T-helper 1 cell treated with Interleukin-12 subunit alpha and Interleukin-12 subunit beta and Interleukin-4 antibody, amounts not matched to agents 30 μg/mL and 1 μg/mL, for 36 hours (primary cell): ENCODE data around the gene RARB.

Source experiments
- H3K27ac Mint-ChIP-seq: one replicate; pipeline ENCODE4 v1.8.0; 2021; ENCODE audit warnings: mild to moderate bottlenecking, mixed read lengths
- H3K27me3 Mint-ChIP-seq: one replicate; pipeline ENCODE4 v1.8.0; 2021; ENCODE audit warnings: low read depth, mixed read lengths
- H3K36me3 Mint-ChIP-seq: one replicate; pipeline ENCODE4 v1.8.0; 2021; ENCODE audit warnings: low read depth, mixed read lengths
- H3K4me1 Mint-ChIP-seq: one replicate; pipeline ENCODE4 v1.8.0; 2021; ENCODE audit warnings: low read depth, mixed read lengths
- H3K4me3 Mint-ChIP-seq: one replicate; pipeline ENCODE4 v1.8.0; 2021; ENCODE audit warnings: mild to moderate bottlenecking, moderate library complexity, mixed read lengths
- H3K9me3 Mint-ChIP-seq: one replicate; pipeline ENCODE4 v1.8.0; 2021; ENCODE audit warnings: mixed read lengths

Gene RARB

GRCh38 chr3:25537516-25537915 lies 109.5 kb downstream of the RARB start:
- Mint-ChIP-seq H3K36me3 (no peaks in the 10 kb centered on the region), H3K27me3 (no peaks in the 10 kb centered on the region), H3K4me1 (no peaks in the 10 kb centered on the region), H3K9me3 (no peaks in the 10 kb centered on the region), H3K4me3 (no peak overlapping the region), H3K27ac (no peak overlapping the region)

GRCh38 chr3:25540273-25540672 lies 112.2 kb downstream of the RARB start:
- H3K27me3 Mint-ChIP-seq = no peaks in the 10 kb centered on the region
- H3K4me3 Mint-ChIP-seq = no peak overlapping the region
- no peak overlapping the region for H3K27ac Mint-ChIP-seq
- H3K36me3 Mint-ChIP-seq = no peaks in the 10 kb centered on the region
- H3K9me3 Mint-ChIP-seq = no peaks in the 10 kb centered on the region
- no peaks in the 10 kb centered on the region for H3K4me1 Mint-ChIP-seq

- no peak overlapping the region for H3K4me3 Mint-ChIP-seq
- no peaks in the 10 kb centered on the region for H3K27me3 Mint-ChIP-seq
- H3K36me3 Mint-ChIP-seq = no peaks in the 10 kb centered on the region
- H3K4me1 Mint-ChIP-seq = no peaks in the 10 kb centered on the region
- no peak overlapping the region for H3K27ac Mint-ChIP-seq
- H3K9me3 Mint-ChIP-seq = no peaks in the 10 kb centered on the region
These were observed 114.5 kb downstream of the RARB start for GRCh38 chr3:25542492-25543039.

- H3K9me3 Mint-ChIP-seq = no peaks in the 10 kb centered on the region
- H3K27ac Mint-ChIP-seq = no peak overlapping the region
- H3K4me1 Mint-ChIP-seq = no peaks in the 10 kb centered on the region
- no peaks in the 10 kb centered on the region for H3K27me3 Mint-ChIP-seq
- H3K36me3 Mint-ChIP-seq = no peaks in the 10 kb centered on the region
- H3K4me3 Mint-ChIP-seq = no peak overlapping the region
These were observed 119.0 kb downstream of the RARB start for GRCh38 chr3:25547103-25547502.

- H3K9me3 Mint-ChIP-seq = no peaks in the 10 kb centered on the region
- H3K27ac Mint-ChIP-seq = no peak overlapping the region
- H3K27me3 Mint-ChIP-seq = no peaks in the 10 kb centered on the region
- no peaks in the 10 kb centered on the region for H3K4me1 Mint-ChIP-seq
- H3K4me3 Mint-ChIP-seq = no peak overlapping the region
- no peaks in the 10 kb centered on the region for H3K36me3 Mint-ChIP-seq
These were observed 120.0 kb downstream of the RARB start for GRCh38 chr3:25547943-25548674.

- Mint-ChIP-seq H3K4me1 (no peaks in the 10 kb centered on the region), H3K36me3 (no peaks in the 10 kb centered on the region), H3K9me3 (no peaks in the 10 kb centered on the region), H3K27ac (no peak overlapping the region), H3K27me3 (no peaks in the 10 kb centered on the region), H3K4me3 (no peak overlapping the region)
These were observed 120.8 kb downstream of the RARB start for GRCh38 chr3:25548836-25549235.

GRCh38 chr3:25552251-25552650 lies 124.2 kb downstream of the RARB start:
- Mint-ChIP-seq H3K36me3 (no peaks in the 10 kb centered on the region), H3K9me3 (no peaks in the 10 kb centered on the region), H3K27me3 (no peaks in the 10 kb centered on the region), H3K4me3 (no peak overlapping the region), H3K4me1 (no peaks in the 10 kb centered on the region), H3K27ac (no peak overlapping the region)

- H3K27ac Mint-ChIP-seq = no peak overlapping the region
- H3K4me3 Mint-ChIP-seq = no peak overlapping the region
- no peaks in the 10 kb centered on the region for H3K27me3 Mint-ChIP-seq
- H3K36me3 Mint-ChIP-seq = no peaks in the 10 kb centered on the region
- no peaks in the 10 kb centered on the region for H3K4me1 Mint-ChIP-seq
- no peaks in the 10 kb centered on the region for H3K9me3 Mint-ChIP-seq
These were observed 126.3 kb downstream of the RARB start for GRCh38 chr3:25554376-25554775.

- Mint-ChIP-seq H3K27ac (no peak overlapping the region), H3K4me3 (no peak overlapping the region), H3K36me3 (no peaks in the 10 kb centered on the region), H3K9me3 (no peaks in the 10 kb centered on the region), H3K4me1 (no peaks in the 10 kb centered on the region), H3K27me3 (no peaks in the 10 kb centered on the region)
These were observed 127.8 kb downstream of the RARB start for GRCh38 chr3:25555695-25556437.

- no peak overlapping the region for H3K27ac Mint-ChIP-seq
These were observed 128.4 kb downstream of the RARB start for GRCh38 chr3:25556447-25556846.

GRCh38 chr3:25557694-25558093 lies 129.6 kb downstream of the RARB start:
- Mint-ChIP-seq H3K27me3 (no peaks in the 10 kb centered on the region), H3K36me3 (no peaks in the 10 kb centered on the region), H3K27ac (no peak overlapping the region), H3K4me3 (no peak overlapping the region), H3K9me3 (no peaks in the 10 kb centered on the region), H3K4me1 (no peaks in the 10 kb centered on the region)

More at GRCh38 chr3:25556447-25556846, 128.4 kb downstream of the RARB start:
- Mint-ChIP-seq H3K4me1 (no peaks in the 10 kb centered on the region), H3K27me3 (no peaks in the 10 kb centered on the region), H3K4me3 (no peak overlapping the region), H3K36me3 (no peaks in the 10 kb centered on the region), H3K9me3 (no peaks in the 10 kb centered on the region)

- Mint-ChIP-seq H3K4me3 (no peak overlapping the region), H3K9me3 (no peaks in the 10 kb centered on the region), H3K27ac (no peak overlapping the region), H3K27me3 (no peaks in the 10 kb centered on the region), H3K4me1 (no peaks in the 10 kb centered on the region), H3K36me3 (no peaks in the 10 kb centered on the region)
These were observed 130.1 kb downstream of the RARB start for GRCh38 chr3:25558121-25558520.

- H3K9me3 Mint-ChIP-seq = no peaks in the 10 kb centered on the region
- H3K27ac Mint-ChIP-seq = no peak overlapping the region
- H3K27me3 Mint-ChIP-seq = no peaks in the 10 kb centered on the region
- no peak overlapping the region for H3K4me3 Mint-ChIP-seq
- no peaks in the 10 kb centered on the region for H3K4me1 Mint-ChIP-seq
- H3K36me3 Mint-ChIP-seq = no peaks in the 10 kb centered on the region
These were observed 130.7 kb downstream of the RARB start for GRCh38 chr3:25558796-25559195.

- Mint-ChIP-seq H3K9me3 (no peaks in the 10 kb centered on the region), H3K27me3 (no peaks in the 10 kb centered on the region), H3K4me3 (no peak overlapping the region), H3K27ac (no peak overlapping the region), H3K36me3 (no peaks in the 10 kb centered on the region), H3K4me1 (no peaks in the 10 kb centered on the region)
These were observed 135.5 kb downstream of the RARB start for GRCh38 chr3:25563601-25564000.

- H3K27me3 Mint-ChIP-seq = no peaks in the 10 kb centered on the region
- no peaks in the 10 kb centered on the region for H3K9me3 Mint-ChIP-seq
- no peak overlapping the region for H3K4me3 Mint-ChIP-seq
- H3K4me1 Mint-ChIP-seq = no peaks in the 10 kb centered on the region
- H3K36me3 Mint-ChIP-seq = no peaks in the 10 kb centered on the region
- no peak overlapping the region for H3K27ac Mint-ChIP-seq
These were observed 136.0 kb downstream of the RARB start for GRCh38 chr3:25564075-25564474.
